ENCODE measurements around the gene PRX. TPM values are rescaled to one million over a fixed set of nuclear protein-coding genes. Genes with fewer than 3 reads are reported as not detected.
A peak's percentile ranks its signal among the peaks of the same experiment; 100 is the strongest.

Gene PRX
- total and polyA plus RNA-seq, 2 of the 4 experiments (the other 2 are of a cell fraction), result 0.90 to 1.7 TPM

- Histone ChIP-seq H2AK5ac (ENCODE audit: low read depth, low read length) (peak overlapping the region; percentile 81; the same call in 1 of the 2 replicates), H2BK20ac (ENCODE audit: low read depth, low read length) (no peak overlapping the region), H3K18ac (ENCODE audit: low read depth, low read length) (no peak overlapping the region), H3K27ac (ENCODE audit: insufficient read depth, low read length) (no peak overlapping the region), H2AFZ (replicated peaks; ENCODE audit: low read length, poor library complexity) (peak overlapping the region; percentile 75), H3K4ac (ENCODE audit: low read depth, low read length) (no peak overlapping the region), H4K5ac (ENCODE audit: low read depth, low read length) (no peak overlapping the region), H2AK9ac (replicated peaks; ENCODE audit: low read depth, low read length, poor library complexity) (peak overlapping the region; percentile 21), H3K79me1 (ENCODE audit: low read depth in 1 of 2, low read length in 2 of 2) (peaks cover 9 to 32% of the 10 kb centered on the region in 2 experiments), H4K20me1 (ENCODE audit: insufficient read depth, low read length) (no peaks in the 10 kb centered on the region), H3K9me3 (ENCODE audit: control insufficient read depth, insufficient read depth, low read length) (no peaks in the 10 kb centered on the region), H3K27me3 (ENCODE audit: control insufficient read depth, insufficient read depth, low read length) (no peaks in the 10 kb centered on the region), H3K4me2 (ENCODE audit: low read depth, low read length) (peak overlapping the region; percentile 94; the same call in 1 of the 2 replicates), H2BK15ac (ENCODE audit: low read depth, low read length) (no peak overlapping the region), H3K23ac (ENCODE audit: low read depth, low read length) (no peak overlapping the region; the same call in 1 of the 2 replicates), H3K56ac (ENCODE audit: extremely low read depth, insufficient read depth, low read length) (no peak overlapping the region), H3K4me1 (ENCODE audit: control insufficient read depth, insufficient read depth, low read length) (peaks cover 10% of the 10 kb centered on the region), H3K14ac (replicated peaks; ENCODE audit: low read depth, low read length) (no peak overlapping the region), H3K9me1 (ENCODE audit: insufficient read depth, low read length) (peaks cover 16% of the 10 kb centered on the region), H3K36me3 (ENCODE audit: control insufficient read depth, insufficient read depth, low read length) (peaks cover 42% of the 10 kb centered on the region), H3K9ac (ENCODE audit: low read depth, low read length) (peak overlapping the region; percentile 93), H2BK5ac (ENCODE audit: low read depth, low read length, poor library complexity, severe bottlenecking) (no peak overlapping the region), H4K91ac (ENCODE audit: insufficient read depth, low read depth, low read length) (no peak overlapping the region), H3K4me3 (ENCODE audit: insufficient read depth, low read depth, low read length) (no peak overlapping the region; the same call in 1 of the 2 replicates), H4K8ac (ENCODE audit: low read depth in 2 of 2, low read length in 2 of 2) (peak overlapping the region in 1 of 2 experiments; percentile 33; a peak in 1 of 4 replicates), H2BK120ac (ENCODE audit: low read depth, low read length) (no peak overlapping the region)
- in situ Hi-C loops (cut with MboI; ENCODE audit: low sequenced_read_pairs) (no loop called here), intact Hi-C loops (cut with micrococcal nuclease) (no loop called here), dilution Hi-C loops (cut with HindIII; ENCODE audit: low sequenced_read_pairs, unreplicated experiment) (no loop called here)
- ChIA-PET POLR2A (ENCODE audit: unreplicated experiment) (interaction anchor here (0.5 kb wide), 1 partner anchor 59 kb away, joined by 3 read pairs; the partner anchor contains the start of gene SERTAD1), CTCF (no interaction called here)
- WGBS, 2 experiments (ENCODE audit: extremely low coverage in 2 of 2, insufficient read length in 1 of 2), result 48% methylated on average over 3 of the region's 27 CpGs; no CpG with 5 or more reads in 1 of the 2 experiments
- ATAC-seq (ENCODE audit: low read depth) (peak; percentile 9; the same call in 1 of the 2 replicates), DNase-seq (peak; percentile 24)
- BruUV-seq (replicated peaks), result no TSS peak
- TF ChIP-seq MAZ (IDR thresholded peaks at IDR 0.05; ENCODE audit: borderline replicate concordance, low read depth, low read length), result no peak
- TF ChIP-seq BHLHE40 (IDR thresholded peaks at IDR 0.05; ENCODE audit: low read depth, low read length), result no peak
- no peak for TF ChIP-seq ELK1 (IDR thresholded peaks at IDR 0.05; ENCODE audit: borderline replicate concordance, low read depth, low read length)
- TF ChIP-seq CTCF (conservative IDR thresholded peaks at IDR 0.05; ENCODE audit: low read depth, low read length), result no peak
- no peak for TF ChIP-seq POLR2A (IDR thresholded peaks at IDR 0.05; ENCODE audit: low read depth, low read length)
- no peak for TF ChIP-seq MXI1 (IDR thresholded peaks at IDR 0.05; ENCODE audit: borderline replicate concordance, low read depth, low read length)
- peak; percentile 75 for TF ChIP-seq MAFK (IDR thresholded peaks at IDR 0.05; ENCODE audit: low read depth, low read length)
- peak; percentile 78 for TF ChIP-seq RFX5 (IDR thresholded peaks at IDR 0.05; ENCODE audit: low read depth, low read length)
- TF ChIP-seq RAD21 (IDR thresholded peaks at IDR 0.05; ENCODE audit: low read length), result no peak
- no peak for TF ChIP-seq FOS (IDR thresholded peaks at IDR 0.05; ENCODE audit: low read depth, low read length)
- TF ChIP-seq CEBPB (IDR thresholded peaks at IDR 0.05; ENCODE audit: low read depth, low read length), result no peak
- TF ChIP-seq USF2 (IDR thresholded peaks at IDR 0.05; ENCODE audit: low read depth, low read length), result no peak
- no peak for TF ChIP-seq RCOR1 (IDR thresholded peaks at IDR 0.05; ENCODE audit: insufficient replicate concordance, low read length)
- TF ChIP-seq CHD1 (IDR thresholded peaks at IDR 0.05; ENCODE audit: low read depth, low read length), result no peak
Measured at GRCh38 chr19:40366697-40367561, 46.2 kb downstream of the PRX start.
